Measurements from ENCODE around the gene RBM11.
A peak's percentile ranks its signal among the peaks of the same experiment; 100 is the strongest.
"Not testable (repeated sequence)": the region's sequence is repeated elsewhere in the genome, so short reads cannot be mapped to it uniquely, and the experiment has no call there.

The RBM11 gene

GRCh38 chr21:14215971-14216641, at the start of gene RBM11:
Gene RBM11, plus strand, starts transcription at chr21:14216157. Its CDS starts 30 bp downstream, at chr21:14216187.
- H3K27ac ChIP-seq = no peak within 1 kb of the TSS
- peak; percentile 10 for DNase-seq (ENCODE audit: low read depth, low spot score)

- not testable (repeated sequence) for DNase-seq (ENCODE audit: low read depth, low spot score); H3K27ac ChIP-seq
Observed at GRCh38 chr21:14166463-14167223, 49.3 kb upstream of the RBM11 start.

GRCh38 chr21:14206222-14206621, 9.7 kb upstream of the RBM11 start:
- no peak overlapping the region for H3K27ac ChIP-seq

GRCh38 chr21:14210738-14211137, 5.2 kb upstream of the RBM11 start, which contains the start of gene LIPI:
Gene LIPI, minus strand, starts transcription at chr21:14210955. Its CDS starts 110 bp downstream, at chr21:14210845.
- no peak for DNase-seq (ENCODE audit: low read depth, low spot score)
- no peak within 1 kb of the TSS for H3K27ac ChIP-seq

More at GRCh38 chr21:14206222-14206621, 9.7 kb upstream of the RBM11 start:
- DNase-seq (ENCODE audit: low read depth, low spot score) = no peak

- H3K27ac ChIP-seq = no peak overlapping the region
- DNase-seq (ENCODE audit: low read depth, low spot score) = no peak
Observed at GRCh38 chr21:14213164-14213563, 2.8 kb upstream of the RBM11 start.

- DNase-seq (ENCODE audit: low read depth, low spot score) = no peak
Observed at GRCh38 chr21:14223365-14223764, 7.4 kb downstream of the RBM11 start.

GRCh38 chr21:14229399-14229798, 13.4 kb downstream of the RBM11 start:
- H3K27ac ChIP-seq = no peak overlapping the region

More at GRCh38 chr21:14223365-14223764, 7.4 kb downstream of the RBM11 start:
- no peak overlapping the region for H3K27ac ChIP-seq

GRCh38 chr21:14235101-14235500, 19.1 kb downstream of the RBM11 start:
- H3K27ac ChIP-seq = no peak overlapping the region
- DNase-seq (ENCODE audit: low read depth, low spot score) = no peak

More at GRCh38 chr21:14229399-14229798, 13.4 kb downstream of the RBM11 start:
- DNase-seq (ENCODE audit: low read depth, low spot score) = no peak

GRCh38 chr21:14236180-14236579, 20.2 kb downstream of the RBM11 start:
- H3K27ac ChIP-seq = no peak overlapping the region
- no peak for DNase-seq (ENCODE audit: low read depth, low spot score)

GRCh38 chr21:14239281-14239680, 23.3 kb downstream of the RBM11 start:
- H3K27ac ChIP-seq = no peak overlapping the region
- DNase-seq (ENCODE audit: low read depth, low spot score) = no peak

GRCh38 chr21:14241297-14241696, 25.3 kb downstream of the RBM11 start:
- H3K27ac ChIP-seq = no peak overlapping the region
- no peak for DNase-seq (ENCODE audit: low read depth, low spot score)

GRCh38 chr21:14243461-14243860, 27.5 kb downstream of the RBM11 start:
- no peak overlapping the region for H3K27ac ChIP-seq
- no peak for DNase-seq (ENCODE audit: low read depth, low spot score)

- H3K27ac ChIP-seq = no peak overlapping the region
- no peak for DNase-seq (ENCODE audit: low read depth, low spot score)
Observed at GRCh38 chr21:14243874-14244273, 27.9 kb downstream of the RBM11 start.

- no peak for DNase-seq (ENCODE audit: low read depth, low spot score)
- H3K27ac ChIP-seq = no peak overlapping the region
Observed at GRCh38 chr21:14244911-14245310, 29.0 kb downstream of the RBM11 start.

- H3K27ac ChIP-seq = no peak overlapping the region
- no peak for DNase-seq (ENCODE audit: low read depth, low spot score)
Observed at GRCh38 chr21:14245711-14246110, 29.8 kb downstream of the RBM11 start.

GRCh38 chr21:14251336-14251735, 35.4 kb downstream of the RBM11 start:
- no peak overlapping the region for H3K27ac ChIP-seq
- no peak for DNase-seq (ENCODE audit: low read depth, low spot score)

- no peak for DNase-seq (ENCODE audit: low read depth, low spot score)
- no peak overlapping the region for H3K27ac ChIP-seq
Observed at GRCh38 chr21:14259747-14260146, 43.8 kb downstream of the RBM11 start.

GRCh38 chr21:14260174-14260764, 44.3 kb downstream of the RBM11 start:
- no peak overlapping the region for H3K27ac ChIP-seq
- DNase-seq (ENCODE audit: low read depth, low spot score) = no peak

- no peak overlapping the region for H3K27ac ChIP-seq
- no peak for DNase-seq (ENCODE audit: low read depth, low spot score)
Observed at GRCh38 chr21:14262039-14262438, 46.1 kb downstream of the RBM11 start.

- H3K27ac ChIP-seq = no peak overlapping the region
- no peak for DNase-seq (ENCODE audit: low read depth, low spot score)
Observed at GRCh38 chr21:14263879-14264278, 47.9 kb downstream of the RBM11 start.

- DNase-seq (ENCODE audit: low read depth, low spot score) = no peak
- no peak overlapping the region for H3K27ac ChIP-seq
Observed at GRCh38 chr21:14265023-14265422, 49.1 kb downstream of the RBM11 start.
